Measurements from ENCODE around the gene DHRSX.
"Not testable (repeated sequence)": the region's sequence is repeated elsewhere in the genome, so short reads cannot be mapped to it uniquely, and the experiment has no call there.

Gene DHRSX

DNA sequence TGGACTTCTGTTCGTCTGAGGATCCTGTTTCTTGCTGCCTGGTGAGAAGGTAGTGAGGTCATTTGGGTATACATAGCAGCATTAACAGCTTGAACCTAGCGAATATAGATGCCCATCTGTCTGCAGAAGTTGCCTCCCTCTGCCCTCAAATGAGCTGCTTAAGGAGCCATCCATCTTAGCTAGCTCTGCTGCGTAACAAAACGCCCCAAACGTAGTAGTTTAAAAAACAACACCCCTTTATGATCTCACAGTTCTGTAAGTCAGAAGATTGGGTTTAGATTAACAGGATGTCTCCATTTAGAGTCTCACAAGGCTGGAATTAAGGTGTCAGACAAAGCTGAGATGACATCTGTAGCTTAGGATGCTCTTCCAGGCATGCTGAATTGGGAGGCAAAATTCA, 185.3 kb downstream of the DHRSX start:
- no peak for DNase-seq (ENCODE audit: low read depth)

- DNase-seq (ENCODE audit: low read depth), result no peak
Observed at GRCh38 chrX:2314831-2315365, 185.9 kb downstream of the DHRSX start.

DNA sequence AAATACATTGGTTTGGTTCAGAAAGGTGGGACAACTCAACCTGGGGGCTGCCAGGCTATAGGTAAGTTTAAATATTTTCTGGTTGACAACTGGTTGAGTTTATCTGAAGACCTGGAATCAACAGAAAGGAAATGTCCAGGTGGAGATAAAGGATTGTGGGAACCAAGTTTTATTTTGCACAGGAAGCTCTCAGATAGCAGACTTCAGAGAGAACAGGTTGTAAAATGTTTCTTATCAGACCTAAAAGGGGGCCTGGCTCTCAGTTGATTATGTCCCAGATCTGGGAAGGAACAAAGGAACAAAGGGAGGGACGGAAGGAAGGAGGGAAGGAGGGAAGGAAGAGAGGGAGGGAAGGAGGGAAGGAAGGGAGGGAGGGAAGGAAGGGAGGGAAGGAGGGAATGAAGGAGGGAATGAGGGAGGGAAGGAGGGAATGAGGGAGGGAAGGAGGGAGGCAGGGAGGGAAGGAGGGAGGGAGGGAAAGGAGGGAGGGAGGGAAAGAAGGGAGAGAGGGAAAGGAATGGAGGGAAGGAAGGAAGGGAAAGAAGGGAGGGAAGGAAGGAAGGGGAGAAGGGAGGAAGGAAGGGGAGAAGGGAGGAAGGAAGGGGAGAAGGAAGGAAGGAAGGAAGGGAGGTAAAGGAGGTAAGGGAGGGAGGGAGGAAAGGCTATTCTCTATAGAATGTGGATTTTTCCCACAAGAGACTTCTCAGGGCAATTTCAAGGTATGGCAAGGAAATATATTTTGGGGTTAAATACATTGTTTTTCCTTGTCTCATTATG, 186.7 kb downstream of the DHRSX start:
- DNase-seq (ENCODE audit: low read depth), result no peak

- DNase-seq (ENCODE audit: low read depth), result not testable (repeated sequence)
Observed at GRCh38 chrX:2312061-2312591, 188.7 kb downstream of the DHRSX start.

DNA sequence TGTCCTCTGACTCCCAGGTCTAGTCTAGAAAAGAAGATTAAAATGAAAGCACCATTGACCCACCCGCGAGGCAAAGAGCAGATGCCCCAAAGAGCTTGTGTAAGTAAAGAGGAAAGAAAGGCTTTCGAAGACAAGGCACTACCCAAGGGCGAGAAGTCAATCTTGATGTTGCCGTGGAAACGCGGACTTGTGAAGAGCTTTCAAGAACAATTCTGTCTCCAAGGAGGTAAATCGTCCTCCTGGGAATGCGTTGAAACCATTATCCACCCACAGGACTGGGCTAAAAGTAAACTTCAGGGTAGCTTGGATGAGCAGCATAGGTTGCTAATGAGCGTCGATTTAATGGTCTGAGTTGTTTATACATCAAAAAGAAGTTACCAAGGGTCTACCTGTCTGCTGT, 189.3 kb downstream of the DHRSX start:
- DNase-seq (ENCODE audit: low read depth), result no peak

- DNase-seq (ENCODE audit: low read depth), result no peak
Observed at GRCh38 chrX:2301901-2302300, 198.9 kb downstream of the DHRSX start.

- no peak for DNase-seq (ENCODE audit: low read depth)
Observed at GRCh38 chrX:2299871-2300270, 200.9 kb downstream of the DHRSX start.

- DNase-seq (ENCODE audit: low read depth), result no peak
Observed at GRCh38 chrX:2286731-2287130, 214.0 kb downstream of the DHRSX start.

DNA sequence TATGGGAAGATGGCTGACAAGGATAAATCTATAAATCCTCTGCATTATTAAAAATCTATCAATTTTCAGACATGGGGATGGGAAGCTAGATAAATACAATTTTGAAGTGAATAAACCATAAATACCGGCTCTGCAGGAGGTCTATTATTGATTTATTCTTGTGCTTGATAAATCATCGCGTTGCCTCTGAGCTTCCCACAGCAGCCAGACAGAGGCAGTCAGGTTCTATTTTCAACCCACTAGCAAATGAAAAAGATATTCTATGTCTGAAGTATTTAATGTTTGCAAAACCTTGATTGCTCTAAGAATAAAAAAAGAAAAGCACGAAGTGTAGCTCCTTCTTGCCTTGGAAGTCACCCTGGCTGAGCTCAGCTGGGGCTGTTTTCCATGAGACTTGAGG, 216.2 kb downstream of the DHRSX start:
- DNase-seq (ENCODE audit: low read depth), result no peak

DNA sequence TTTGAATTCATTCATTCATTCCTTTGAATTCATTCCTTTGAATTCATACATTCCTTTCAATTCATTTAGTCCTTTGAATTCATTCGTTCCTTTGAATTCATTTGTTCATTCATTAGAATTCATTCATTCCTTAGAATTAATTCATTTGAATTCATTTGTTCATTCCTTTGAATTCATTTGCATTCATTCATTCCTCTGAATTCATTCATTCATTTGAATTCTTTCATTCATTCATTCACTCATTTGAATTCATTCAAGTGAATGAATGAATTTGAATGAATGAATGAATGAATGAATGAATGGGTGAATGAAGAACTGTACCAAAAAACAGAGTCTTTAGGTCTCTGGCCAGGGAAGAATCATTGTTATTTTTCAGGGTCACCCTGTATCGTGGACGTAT, 216.6 kb downstream of the DHRSX start:
- no peak for DNase-seq (ENCODE audit: low read depth)

DNA sequence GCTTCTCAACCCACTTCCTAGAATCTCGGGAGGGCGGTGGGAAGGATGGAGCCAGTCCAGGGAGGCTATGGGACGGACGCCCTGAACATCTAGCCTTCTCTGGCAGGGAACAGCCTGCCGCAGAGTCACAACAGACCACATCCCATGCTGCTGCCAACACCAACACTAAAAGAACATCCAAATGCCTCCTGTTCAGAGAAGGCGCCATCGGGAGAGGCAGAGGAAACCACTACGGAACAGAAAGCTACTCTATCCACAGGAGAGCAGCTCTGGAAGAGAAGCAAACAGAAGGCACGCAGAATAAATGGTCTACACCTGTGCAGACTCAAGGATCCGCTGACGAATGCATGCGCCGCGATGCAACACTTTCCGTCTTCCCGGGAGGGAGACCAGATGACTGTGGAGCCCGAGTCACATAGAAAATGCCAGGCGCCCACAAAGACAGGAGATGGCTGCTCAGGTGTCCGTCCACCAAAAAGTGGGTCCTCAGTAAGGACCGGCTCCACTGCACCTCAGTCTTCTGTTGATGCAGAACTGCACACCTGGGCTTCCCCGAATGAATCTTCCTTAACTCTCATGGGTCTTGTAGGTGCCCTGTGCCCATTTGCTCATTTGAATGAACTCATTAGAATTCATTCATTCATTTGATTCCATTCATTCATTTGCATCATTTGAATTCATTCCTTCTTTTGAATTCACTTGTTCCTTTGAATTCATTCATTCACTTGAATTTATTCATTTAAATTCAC, 217.5 kb downstream of the DHRSX start:
- no peak for DNase-seq (ENCODE audit: low read depth)

DNA sequence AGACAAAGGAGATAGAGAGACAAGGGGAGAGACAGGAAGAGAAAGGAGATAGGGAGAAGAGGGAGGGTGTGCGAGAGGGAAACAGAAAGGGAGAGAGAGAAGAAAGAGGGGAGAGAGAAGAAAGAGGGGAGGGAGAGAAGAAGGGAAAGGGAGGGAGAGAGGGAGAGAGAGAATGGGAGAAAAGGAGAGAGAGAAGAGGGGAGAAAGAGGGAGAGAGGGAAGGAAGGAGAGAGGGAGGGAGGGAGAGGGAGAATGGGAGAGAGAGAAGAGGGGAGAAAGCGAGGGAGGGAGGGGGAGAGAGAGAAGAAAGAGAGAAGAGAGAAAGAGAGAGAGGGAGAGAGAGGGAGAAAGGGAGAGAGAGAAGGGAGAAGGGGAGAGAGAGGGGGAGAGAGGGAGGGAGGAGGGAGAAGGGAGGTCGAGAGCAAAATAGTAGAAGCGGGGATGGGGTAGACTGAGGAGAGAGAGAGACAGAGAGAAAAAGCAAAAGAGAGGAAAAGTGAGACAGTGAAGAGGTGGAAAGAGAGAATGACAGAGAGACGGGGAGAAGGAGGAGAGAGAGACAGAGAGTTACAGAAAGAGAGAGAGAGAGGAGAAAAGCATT, 218.2 kb downstream of the DHRSX start:
- no peak for DNase-seq (ENCODE audit: low read depth)

GRCh38 chrX:2272337-2272736, 228.4 kb downstream of the DHRSX start:
- no peak for DNase-seq (ENCODE audit: low read depth)

GRCh38 chrX:2271595-2271994, 229.2 kb downstream of the DHRSX start:
- DNase-seq (ENCODE audit: low read depth), result not testable (repeated sequence)

- not testable (repeated sequence) for DNase-seq (ENCODE audit: low read depth)
Observed at GRCh38 chrX:2270783-2271182, 230.0 kb downstream of the DHRSX start.

DNA sequence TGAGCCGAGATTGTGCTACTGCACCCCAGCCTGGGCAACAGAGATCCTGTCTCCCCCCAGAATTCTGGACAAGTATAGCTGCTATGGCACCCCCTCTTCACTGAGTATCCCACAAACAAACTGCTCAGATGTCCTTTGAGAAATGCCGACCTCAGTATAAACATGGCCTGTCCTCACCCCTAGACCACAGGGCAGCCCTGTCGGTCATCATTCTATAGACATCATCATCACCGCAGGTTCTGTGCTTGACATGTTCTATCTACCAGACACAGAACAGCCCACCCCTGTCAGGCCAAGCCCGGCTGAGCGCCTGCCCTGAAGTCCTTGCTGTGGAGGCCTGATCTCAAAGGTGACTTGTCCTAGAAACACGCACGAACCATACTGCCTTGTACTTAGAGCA, 232.9 kb downstream of the DHRSX start:
- no peak for DNase-seq (ENCODE audit: low read depth)

DNA sequence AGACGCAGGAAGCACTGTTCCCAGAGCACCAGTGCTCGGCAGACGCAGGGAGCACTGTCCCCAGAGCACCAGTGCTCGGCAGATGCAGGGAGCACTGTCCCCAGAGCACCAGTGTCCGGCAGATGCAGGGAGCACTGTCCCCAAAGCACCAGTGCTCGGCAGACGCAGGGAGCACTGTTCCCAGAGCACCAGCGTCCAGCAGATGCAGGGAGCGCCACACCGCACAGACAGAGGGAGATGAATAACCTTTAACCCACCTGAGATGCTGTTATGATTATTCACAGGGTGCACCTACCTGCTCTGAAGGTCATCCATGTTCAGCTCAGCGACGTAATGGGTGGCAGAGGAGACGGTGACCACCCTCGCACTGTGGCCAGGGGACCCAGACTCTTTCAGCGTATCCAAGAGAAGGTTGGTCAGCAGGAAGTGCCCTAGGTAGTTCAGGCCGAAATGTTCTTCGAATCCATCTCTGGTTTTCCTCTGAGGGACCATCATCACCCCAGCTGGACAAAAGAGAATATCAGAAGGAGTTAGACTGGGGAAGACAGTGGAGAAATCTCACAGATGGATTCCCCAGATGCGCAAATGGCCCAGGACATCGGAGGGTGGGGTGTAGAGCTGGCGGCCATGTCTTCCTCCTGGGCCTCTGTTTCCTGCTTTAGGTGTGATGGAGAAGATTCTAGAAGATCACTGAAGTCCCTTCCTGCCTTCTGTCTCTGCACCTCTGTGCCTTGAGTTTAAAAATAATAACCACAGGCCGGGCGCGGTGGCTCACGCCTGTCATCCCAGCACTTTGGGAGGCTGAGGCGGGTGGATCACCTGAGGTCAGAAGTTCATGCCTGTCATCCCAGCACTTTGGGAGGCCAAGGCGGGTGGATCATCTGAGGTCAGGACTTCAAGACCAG, 234.1 kb downstream of the DHRSX start:
- DNase-seq (ENCODE audit: low read depth), result no peak

- not testable (repeated sequence) for DNase-seq (ENCODE audit: low read depth)
Observed at GRCh38 chrX:2265658-2266444, 234.9 kb downstream of the DHRSX start.

DNA sequence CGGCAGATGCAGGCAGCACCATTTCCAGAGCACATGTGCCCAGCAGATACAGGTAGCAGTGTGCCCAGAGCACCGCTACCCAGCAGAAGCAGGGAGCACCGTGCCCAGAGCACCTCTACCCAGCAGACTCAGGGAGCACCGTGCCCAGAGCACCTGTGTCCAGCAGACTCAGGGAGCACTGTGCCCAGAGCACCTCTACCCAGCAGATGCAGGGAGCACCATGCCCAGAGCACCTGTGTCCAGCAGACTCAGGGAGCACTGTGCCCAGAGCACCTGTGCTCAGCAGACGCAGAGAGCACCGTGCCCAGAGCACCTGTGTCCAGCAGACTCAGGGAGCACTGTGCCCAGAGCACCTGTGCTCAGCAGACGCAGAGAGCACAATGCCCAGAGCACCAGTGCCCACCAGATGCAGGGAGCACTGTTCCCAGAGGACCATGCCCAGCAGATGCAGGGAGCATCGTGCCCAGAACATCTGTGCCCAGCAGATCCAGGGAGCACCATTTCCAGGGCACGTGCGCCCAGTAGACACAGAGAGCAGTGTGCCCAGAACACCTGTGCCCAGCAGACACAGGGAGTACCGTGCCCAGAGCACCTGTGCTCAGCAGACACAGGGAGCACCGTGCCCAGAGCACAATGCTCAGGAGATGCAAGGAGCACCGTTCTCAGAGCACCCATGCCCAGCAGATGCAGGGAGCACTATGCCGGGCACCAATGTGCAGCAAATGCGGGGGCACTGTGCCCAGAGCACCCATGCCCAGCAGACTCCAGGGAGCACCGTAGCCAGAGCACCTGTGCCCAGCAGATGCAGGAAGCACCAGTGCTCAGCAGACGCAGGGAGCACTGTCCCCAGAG, 236.4 kb downstream of the DHRSX start:
- no peak for DNase-seq (ENCODE audit: low read depth)

- no peak for DNase-seq (ENCODE audit: low read depth)
Observed at GRCh38 chrX:2263203-2263602, 237.6 kb downstream of the DHRSX start.
